Adipocyte (in vitro differentiated cells): ENCODE data around the gene CDC42BPB.

Experiments
- DNase-seq: peaks from one replicate; pipeline ENCODE4 v3.0.0-alpha.2; 2015; ENCODE audit warnings: low read depth
- H3K27me3 ChIP-seq: replicated peaks from 2 replicates; pipeline ENCODE4 v1.7.0; 2013; ENCODE audit warnings: mild to moderate bottlenecking, low read length, moderate library complexity; ENCODE audit not compliant: control insufficient read depth, insufficient read depth
- H3K36me3 ChIP-seq: 2 replicates; pipeline ENCODE4 v1.7.0; 2013; ENCODE audit warnings: low read length, mild to moderate bottlenecking, moderate library complexity; ENCODE audit not compliant: control insufficient read depth, insufficient read depth, severe bottlenecking
- H3K4me1 ChIP-seq: 2 replicates; pipeline ENCODE4 v1.7.0; 2013; ENCODE audit warnings: mild to moderate bottlenecking, low read length, moderate library complexity; ENCODE audit not compliant: control insufficient read depth, insufficient read depth
- H3K4me3 ChIP-seq: 2 replicates; pipeline ENCODE4 v1.7.0; 2013; ENCODE audit warnings: mild to moderate bottlenecking, low read length, moderate library complexity
- H3K9ac ChIP-seq: 2 replicates; pipeline ENCODE4 v1.7.0; 2013; ENCODE audit warnings: mild to moderate bottlenecking, low read length, moderate library complexity
- H3K9me3 ChIP-seq: 2 replicates; pipeline ENCODE4 v1.7.0; 2013; ENCODE audit warnings: mild to moderate bottlenecking, low read length, moderate library complexity; ENCODE audit not compliant: control insufficient read depth

CDC42BPB gene

GRCh38 chr14:103057372-103058163 is at the start of gene CDC42BPB:
Gene CDC42BPB (minus strand): TSS chr14:103057549. CDS start chr14:103057173, 376 bp downstream.
- peak; percentile 97 for DNase-seq
- Histone ChIP-seq H3K9ac (peak within 1 kb of the TSS; percentile 99), H3K9me3 (no peaks in the 10 kb centered on the region), H3K36me3 (no peaks in the 10 kb centered on the region), H3K4me1 (peaks cover 37% of the 10 kb centered on the region), H3K27me3 (no peaks in the 10 kb centered on the region), H3K4me3 (peak within 1 kb of the TSS; percentile 95)

GRCh38 chr14:103105580-103106150 is 48.3 kb upstream of the CDC42BPB start:
- H3K27me3 ChIP-seq = peaks cover 26% of the 10 kb centered on the region
- no peaks in the 10 kb centered on the region for H3K9me3 ChIP-seq
- no peak for DNase-seq
- no peaks in the 10 kb centered on the region for H3K36me3 ChIP-seq
- peaks cover 21% of the 10 kb centered on the region for H3K4me1 ChIP-seq
- H3K4me3 ChIP-seq = no peak overlapping the region
- no peak overlapping the region for H3K9ac ChIP-seq

GRCh38 chr14:103104654-103105452 is 47.5 kb upstream of the CDC42BPB start:
- peaks cover 13% of the 10 kb centered on the region for H3K4me1 ChIP-seq
- H3K9ac ChIP-seq = no peak overlapping the region
- peak; percentile 70 for DNase-seq
- H3K36me3 ChIP-seq = no peaks in the 10 kb centered on the region
- H3K4me3 ChIP-seq = no peak overlapping the region
- H3K9me3 ChIP-seq = no peaks in the 10 kb centered on the region
- H3K27me3 ChIP-seq = peaks cover 26% of the 10 kb centered on the region

GRCh38 chr14:103104389-103104653 is 47.0 kb upstream of the CDC42BPB start:
- Histone ChIP-seq H3K9ac (no peak overlapping the region), H3K4me1 (peaks cover 9% of the 10 kb centered on the region), H3K27me3 (peaks cover 26% of the 10 kb centered on the region), H3K4me3 (no peak overlapping the region), H3K36me3 (no peaks in the 10 kb centered on the region), H3K9me3 (no peaks in the 10 kb centered on the region)
- no peak for DNase-seq

DNA sequence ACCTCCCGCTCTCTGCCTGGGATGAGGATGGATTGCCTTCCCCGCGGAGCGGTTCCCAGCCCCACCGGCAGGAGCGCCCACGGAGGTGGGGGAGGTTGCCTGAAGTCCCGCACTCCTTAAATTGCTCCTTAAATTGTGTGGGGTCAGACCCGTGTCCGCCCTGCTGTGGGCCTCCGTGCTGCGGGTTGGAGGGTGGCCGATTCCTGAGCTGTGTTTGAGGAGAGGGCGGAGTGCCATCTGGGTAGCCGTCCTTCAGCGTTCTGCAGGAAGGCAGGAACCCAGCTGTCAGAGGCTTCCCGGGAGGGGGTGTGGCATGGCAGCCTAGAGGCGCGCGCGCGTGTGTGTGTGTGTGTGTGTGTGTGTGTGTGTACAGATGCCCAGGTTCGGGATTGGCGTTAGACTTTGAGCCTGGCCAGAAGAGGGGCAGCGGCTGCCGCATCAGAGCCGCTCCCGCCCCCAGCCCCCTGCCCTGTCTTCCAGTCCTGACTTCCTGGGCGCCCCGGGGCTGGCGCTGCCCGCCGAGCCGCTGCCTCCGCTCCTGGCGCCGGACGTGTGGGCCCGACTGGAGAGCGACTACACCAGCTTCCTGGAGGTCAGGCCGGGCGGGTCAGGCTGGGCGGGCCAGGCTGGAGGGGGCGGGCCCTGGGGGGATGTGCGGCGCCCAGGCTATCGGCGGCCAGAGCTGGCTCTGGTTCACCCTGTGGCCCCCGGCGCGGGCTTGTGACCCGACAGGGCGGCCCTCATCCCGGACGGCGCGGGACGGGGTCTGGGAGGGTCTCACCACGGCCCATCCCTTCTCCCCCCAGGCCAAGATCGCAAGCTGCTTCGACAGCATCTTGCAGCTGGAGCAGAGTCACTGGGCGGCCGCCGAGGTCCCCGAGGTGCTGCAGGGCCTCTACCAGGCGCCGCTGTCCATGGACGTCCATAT is 46.4 kb upstream of the CDC42BPB start:
- no peak overlapping the region for H3K9ac ChIP-seq
- H3K27me3 ChIP-seq = peaks cover 26% of the 10 kb centered on the region
- H3K4me1 ChIP-seq = peaks cover 7% of the 10 kb centered on the region
- H3K9me3 ChIP-seq = no peaks in the 10 kb centered on the region
- no peaks in the 10 kb centered on the region for H3K36me3 ChIP-seq
- peak overlapping the region; percentile 33 for H3K4me3 ChIP-seq
- DNase-seq = peak; percentile 48

DNA sequence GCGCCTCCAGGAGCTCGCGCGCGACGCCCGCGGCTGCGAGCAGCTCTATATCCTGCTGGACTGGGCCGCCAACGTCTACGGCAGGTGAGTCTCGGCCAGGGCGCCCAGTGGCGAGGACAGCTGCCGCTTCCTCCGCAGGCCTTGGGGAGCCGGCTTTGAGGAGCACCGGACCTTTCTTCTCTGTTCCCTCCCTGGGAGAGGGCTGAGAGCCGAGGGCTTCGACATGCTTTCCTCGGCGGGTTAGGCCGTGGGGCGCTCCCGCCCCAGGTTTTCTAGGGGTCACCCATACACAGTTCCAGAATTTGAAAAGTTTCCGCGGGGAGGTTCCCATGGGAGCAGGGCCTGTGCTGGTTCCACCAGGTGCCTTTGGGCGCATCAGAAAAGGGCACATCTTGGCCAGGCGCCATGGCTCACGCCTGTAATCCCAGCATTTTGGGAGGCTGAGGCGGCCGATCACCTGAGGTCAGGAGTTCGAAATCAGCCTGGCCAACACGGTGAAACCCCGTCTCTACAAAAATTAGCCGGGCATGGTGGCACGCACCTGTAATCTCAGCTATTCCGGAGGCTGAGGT is 45.4 kb upstream of the CDC42BPB start:
- DNase-seq = no peak
- no peak overlapping the region for H3K4me3 ChIP-seq
- H3K27me3 ChIP-seq = peaks cover 26% of the 10 kb centered on the region
- no peak overlapping the region for H3K9ac ChIP-seq
- peaks cover 4% of the 10 kb centered on the region for H3K4me1 ChIP-seq
- no peaks in the 10 kb centered on the region for H3K9me3 ChIP-seq
- H3K36me3 ChIP-seq = no peaks in the 10 kb centered on the region

DNA sequence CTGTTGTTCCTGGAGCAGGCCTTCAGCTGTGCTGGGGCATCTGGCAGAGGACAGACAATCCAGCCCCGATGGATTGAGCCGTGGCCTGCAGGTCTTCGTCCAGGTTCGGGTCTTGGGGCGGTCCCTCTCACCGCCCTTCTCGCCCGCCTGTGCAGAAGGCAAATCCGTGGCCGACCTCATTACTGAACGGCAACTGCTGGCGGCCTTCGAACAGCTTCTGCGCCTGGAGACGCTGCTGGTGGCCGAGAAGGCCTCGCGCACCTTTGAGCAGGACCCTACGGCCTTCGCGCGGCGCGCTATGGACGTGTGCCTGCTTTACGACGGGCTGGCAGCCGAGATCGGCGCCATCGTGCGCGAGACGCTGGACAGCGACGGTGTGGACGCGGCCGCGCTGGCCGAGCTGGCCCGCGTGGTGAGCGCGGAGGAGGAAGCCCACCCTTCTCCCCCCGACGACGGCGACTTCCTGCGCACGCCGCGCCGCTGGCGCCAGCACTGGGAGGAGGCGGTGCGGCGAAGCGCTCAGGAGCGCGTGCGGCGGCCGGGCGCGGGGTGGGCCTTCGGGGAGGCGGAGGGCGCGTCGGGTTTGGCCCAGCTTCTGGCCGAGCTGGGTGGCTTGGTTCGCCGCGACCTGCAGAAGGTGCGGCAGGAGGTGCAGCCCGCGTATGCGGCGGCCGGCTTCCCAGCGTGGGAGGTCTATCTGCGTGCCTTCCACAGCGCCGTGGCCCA is 44.8 kb upstream of the CDC42BPB start:
- Histone ChIP-seq H3K9me3 (no peaks in the 10 kb centered on the region), H3K27me3 (peaks cover 26% of the 10 kb centered on the region), H3K4me1 (peaks cover 4% of the 10 kb centered on the region), H3K36me3 (no peaks in the 10 kb centered on the region), H3K9ac (no peak overlapping the region), H3K4me3 (no peak overlapping the region)
- DNase-seq = no peak

DNA sequence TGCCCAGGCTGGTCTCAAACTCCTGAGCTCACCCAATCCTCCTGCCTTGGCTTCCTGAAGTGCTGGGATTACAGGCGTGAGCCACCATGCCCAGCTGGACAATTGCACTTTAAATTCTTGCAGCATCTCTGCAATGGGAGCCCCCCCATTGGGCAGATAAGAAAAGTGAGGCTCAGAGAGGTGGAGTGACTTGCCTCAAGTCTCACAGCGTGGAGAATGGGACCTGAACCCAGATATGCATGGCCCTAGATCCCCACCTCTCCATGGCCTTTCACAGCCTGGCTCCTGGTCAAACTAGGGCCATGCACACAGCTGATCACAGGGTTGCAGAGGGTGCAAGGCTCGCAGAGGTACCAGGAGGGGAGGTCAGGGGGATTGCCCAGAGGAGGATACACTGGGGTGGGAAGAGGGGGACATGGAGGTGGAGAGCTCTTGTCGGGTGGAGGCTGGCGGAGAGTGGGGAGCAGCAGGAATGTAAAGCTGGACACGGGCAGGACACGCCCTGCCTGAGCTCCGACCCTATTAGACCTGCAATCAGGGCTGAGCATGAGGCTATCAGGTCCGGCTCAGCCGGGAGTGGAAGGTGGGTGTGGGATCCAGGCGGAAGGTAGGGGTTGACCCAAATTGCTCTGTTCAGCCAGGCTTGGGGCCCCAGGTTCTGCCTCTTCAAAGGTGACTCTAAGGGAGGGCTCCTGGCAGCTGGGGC is 44.1 kb upstream of the CDC42BPB start:
- DNase-seq = no peak
- peaks cover 26% of the 10 kb centered on the region for H3K27me3 ChIP-seq
- H3K9me3 ChIP-seq = no peaks in the 10 kb centered on the region
- H3K36me3 ChIP-seq = no peaks in the 10 kb centered on the region
- H3K4me1 ChIP-seq = peaks cover 4% of the 10 kb centered on the region
- no peak overlapping the region for H3K9ac ChIP-seq
- no peak overlapping the region for H3K4me3 ChIP-seq

GRCh38 chr14:103100281-103101121 is 43.2 kb upstream of the CDC42BPB start:
- no peak for DNase-seq
- Histone ChIP-seq H3K4me1 (peaks cover 4% of the 10 kb centered on the region), H3K9ac (no peak overlapping the region), H3K36me3 (no peaks in the 10 kb centered on the region), H3K4me3 (no peak overlapping the region), H3K9me3 (no peaks in the 10 kb centered on the region), H3K27me3 (peaks cover 26% of the 10 kb centered on the region)
